Activated CD8-positive, alpha-beta T cell treated with anti-CD3 and anti-CD28 coated beads, Interleukin-2, amount 10 ng/mL, durations not matched to agents 7 days and 5 days (primary cell): ENCODE measurements around the gene PLXDC2. TPM values are rescaled to one million over a fixed set of nuclear protein-coding genes. Genes with fewer than 3 reads are reported as not detected.
"Not testable (repeated sequence)": the region's sequence is repeated elsewhere in the genome, so short reads cannot be mapped to it uniquely, and the experiment has no call there.

ENCODE experiments used
- ATAC-seq: fragments of 150-1000 bp; cut with Tn5 transposase; one replicate; pipeline ENCODE4 v1.10.0; 2021; ENCODE audit warnings: moderate library complexity
- CTCF ChIA-PET: fragments of 350-600 bp; sonication (Branson Sonifier 250); formaldehyde crosslinking; loops from one replicate; lab custom pipeline; 2021; ENCODE audit warnings: antibody characterized with exemption; lab: Charles Lee
- POLR2A ChIA-PET: fragments of 350-600 bp; sonication (Branson Sonifier 250); formaldehyde crosslinking; loops from one replicate; lab custom pipeline; 2021; ENCODE audit warnings: antibody characterized with exemption; lab: Charles Lee
- DNase-seq: peaks from one replicate; pipeline ENCODE4 v3.0.0-alpha.2; 2020
- H3K27ac Mint-ChIP-seq: one replicate; pipeline ENCODE4 v1.8.0; 2021; ENCODE audit warnings: mild to moderate bottlenecking, mixed read lengths
- H3K27me3 Mint-ChIP-seq: one replicate; pipeline ENCODE4 v1.8.0; 2021; ENCODE audit warnings: low read depth, mixed read lengths
- H3K36me3 Mint-ChIP-seq: one replicate; pipeline ENCODE4 v1.8.0; 2021; ENCODE audit warnings: low read depth, mixed read lengths
- H3K4me1 Mint-ChIP-seq: one replicate; pipeline ENCODE4 v1.8.0; 2021; ENCODE audit warnings: low read depth, mixed read lengths
- H3K4me3 Mint-ChIP-seq: one replicate; pipeline ENCODE4 v1.8.0; 2021; ENCODE audit warnings: mild to moderate bottlenecking, mixed read lengths
- H3K9me3 Mint-ChIP-seq: one replicate; pipeline ENCODE4 v1.8.0; 2022; ENCODE audit warnings: mixed read lengths; ENCODE audit not compliant: insufficient read depth
- total RNA-seq, 2 experiments: library from RNA; stranded (reverse); gene quantifications; one replicate each; pipeline ENCODE4 v1.2.3, GENCODE V29; 2021

The PLXDC2 gene
- total RNA-seq = under 1 TPM in 1 of 2 experiments, not detected in 1; 0.05 TPM

DNA sequence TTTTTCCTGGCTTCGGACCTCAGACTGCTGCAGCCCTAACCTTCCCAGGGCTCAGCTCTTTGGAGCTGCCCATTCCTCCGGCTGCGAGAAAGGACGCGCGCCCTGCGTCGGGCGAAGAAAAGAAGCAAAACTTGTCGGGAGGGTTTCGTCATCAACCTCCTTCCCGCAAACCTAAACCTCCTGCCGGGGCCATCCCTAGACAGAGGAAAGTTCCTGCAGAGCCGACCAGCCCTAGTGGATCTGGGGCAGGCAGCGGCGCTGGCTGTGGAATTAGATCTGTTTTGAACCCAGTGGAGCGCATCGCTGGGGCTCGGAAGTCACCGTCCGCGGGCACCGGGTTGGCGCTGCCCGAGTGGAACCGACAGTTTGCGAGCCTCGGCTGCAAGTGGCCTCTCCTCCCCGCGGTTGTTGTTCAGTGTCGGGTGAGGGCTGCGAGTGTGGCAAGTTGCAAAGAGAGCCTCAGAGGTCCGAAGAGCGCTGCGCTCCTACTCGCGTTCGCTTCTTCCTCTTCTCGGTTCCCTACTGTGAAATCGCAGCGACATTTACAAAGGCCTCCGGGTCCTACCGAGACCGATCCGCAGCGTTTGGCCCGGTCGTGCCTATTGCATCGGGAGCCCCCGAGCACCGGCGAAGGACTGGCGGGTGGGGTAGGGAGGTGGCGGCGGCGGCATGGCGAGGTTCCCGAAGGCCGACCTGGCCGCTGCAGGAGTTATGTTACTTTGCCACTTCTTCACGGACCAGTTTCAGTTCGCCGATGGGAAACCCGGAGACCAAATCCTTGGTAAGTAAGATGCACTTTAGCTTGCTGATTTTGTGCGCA is at the start of gene PLXDC2:
Gene PLXDC2 (plus strand): TSS at position 22 of the 820 bp plus-strand sequence.
- ATAC-seq (peak; percentile 23), DNase-seq (no peak)
- Mint-ChIP-seq H3K4me3 (peak within 1 kb of the TSS; percentile 42), H3K4me1 (peaks cover 7% of the 10 kb centered on the region), H3K27ac (no peak within 1 kb of the TSS), H3K36me3 (no peaks in the 10 kb centered on the region), H3K27me3 (peaks cover 36% of the 10 kb centered on the region), H3K9me3 (no peaks in the 10 kb centered on the region)
- ChIA-PET CTCF (no interaction called here), POLR2A (no interaction called here)

DNA sequence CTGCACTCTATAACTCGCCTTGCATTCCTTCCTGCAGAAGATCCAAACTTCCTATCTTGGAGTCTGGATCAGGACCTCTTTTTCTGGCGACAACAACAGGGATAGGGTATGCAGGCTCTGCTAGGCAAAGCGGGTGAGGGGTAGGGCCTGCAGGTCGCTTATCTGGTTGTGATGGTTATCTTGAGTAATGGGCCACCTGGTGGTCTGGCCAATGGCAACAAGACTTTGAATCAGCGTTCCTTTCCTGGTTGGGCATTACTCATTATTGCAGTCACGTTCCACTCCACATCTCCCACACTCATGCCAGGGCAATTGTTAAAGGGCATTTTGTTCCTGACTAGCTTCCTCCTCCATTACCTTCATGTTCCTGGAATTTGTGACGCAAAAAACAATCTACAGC is 48.4 kb upstream of the PLXDC2 start:
- H3K9me3 Mint-ChIP-seq = peaks cover 5% of the 10 kb centered on the region
- ChIA-PET POLR2A (no interaction called here), CTCF (no interaction called here)
- no peaks in the 10 kb centered on the region for H3K4me1 Mint-ChIP-seq
- H3K27ac Mint-ChIP-seq = no peak overlapping the region
- H3K27me3 Mint-ChIP-seq = no peaks in the 10 kb centered on the region
- H3K36me3 Mint-ChIP-seq = no peaks in the 10 kb centered on the region
- DNase-seq (no peak), ATAC-seq (no peak)
- no peak overlapping the region for H3K4me3 Mint-ChIP-seq

DNA sequence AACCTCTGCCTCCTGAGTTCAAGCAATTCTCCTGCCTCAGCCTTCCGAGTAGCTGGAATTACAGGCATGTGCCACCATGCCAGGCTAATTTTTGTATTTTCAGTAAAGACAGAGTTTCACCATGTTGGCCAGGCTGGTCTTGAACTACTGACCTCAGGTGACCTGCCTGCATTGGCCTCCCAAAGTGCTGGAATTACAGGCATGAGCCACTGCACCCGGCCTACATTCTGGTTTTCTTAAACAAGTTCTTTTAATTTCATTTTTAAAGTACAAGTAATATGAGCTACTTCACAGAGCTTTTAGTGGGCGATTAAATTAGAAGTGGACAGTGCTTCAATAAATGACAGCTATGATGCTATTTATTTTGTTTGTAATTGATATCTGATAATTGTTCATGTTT is 46.4 kb upstream of the PLXDC2 start:
- H3K27me3 Mint-ChIP-seq, H3K4me1 Mint-ChIP-seq, H3K27ac Mint-ChIP-seq, H3K4me3 Mint-ChIP-seq, H3K9me3 Mint-ChIP-seq, DNase-seq, POLR2A ChIA-PET, ATAC-seq, CTCF ChIA-PET, H3K36me3 Mint-ChIP-seq: not testable (repeated sequence)

DNA sequence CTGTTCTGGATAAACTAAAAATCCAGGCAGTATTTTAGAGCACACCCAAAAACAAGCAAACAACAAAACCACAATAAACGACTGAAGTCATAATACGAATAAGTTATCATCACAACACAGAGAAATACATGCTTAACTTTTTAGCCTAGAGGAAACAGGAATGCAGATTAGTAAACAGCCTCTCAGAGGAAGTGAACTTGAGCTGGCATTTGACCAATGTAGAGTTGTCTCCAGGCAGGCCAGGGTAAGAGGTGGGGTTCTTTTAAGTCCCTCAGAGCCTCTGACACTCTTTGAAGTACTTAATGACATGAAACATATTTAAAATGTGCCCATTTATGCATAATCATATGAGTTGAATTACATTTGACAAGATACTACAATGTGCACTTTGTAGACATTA is 43.3 kb upstream of the PLXDC2 start:
- POLR2A ChIA-PET = no interaction called here

DNA sequence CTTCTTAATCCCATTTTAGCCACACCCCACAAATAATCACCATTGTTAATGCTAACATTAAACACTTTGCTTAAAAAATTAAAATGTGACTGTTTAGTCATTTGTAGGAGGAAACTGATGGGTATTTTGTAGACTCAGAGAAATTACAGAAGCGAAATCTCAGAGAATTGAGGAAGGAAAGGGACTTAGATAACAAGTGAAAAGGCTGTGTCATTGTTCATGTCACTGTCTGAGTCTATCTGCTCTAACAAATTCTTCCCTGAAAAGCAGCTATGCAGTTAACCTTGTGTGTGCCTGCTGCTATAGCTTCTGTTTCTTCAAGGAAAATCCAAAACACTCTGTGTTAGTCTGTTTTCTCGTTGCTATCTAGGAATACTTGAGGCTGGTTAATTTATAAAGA is 40.9 kb upstream of the PLXDC2 start:
- POLR2A ChIA-PET = no interaction called here
- Mint-ChIP-seq H3K36me3 (no peaks in the 10 kb centered on the region), H3K27me3 (no peaks in the 10 kb centered on the region), H3K9me3 (no peaks in the 10 kb centered on the region), H3K27ac (no peak overlapping the region), H3K4me1 (no peaks in the 10 kb centered on the region), H3K4me3 (no peak overlapping the region)
- CTCF ChIA-PET = no interaction called here
- ATAC-seq (no peak), DNase-seq (no peak)

More for the DNA sequence above, 43.3 kb upstream of the PLXDC2 start:
- no peak for DNase-seq
- Mint-ChIP-seq H3K4me1 (no peaks in the 10 kb centered on the region), H3K27me3 (no peaks in the 10 kb centered on the region), H3K36me3 (no peaks in the 10 kb centered on the region), H3K27ac (no peak overlapping the region), H3K9me3 (no peaks in the 10 kb centered on the region), H3K4me3 (no peak overlapping the region)
- CTCF ChIA-PET = no interaction called here
- ATAC-seq = no peak

DNA sequence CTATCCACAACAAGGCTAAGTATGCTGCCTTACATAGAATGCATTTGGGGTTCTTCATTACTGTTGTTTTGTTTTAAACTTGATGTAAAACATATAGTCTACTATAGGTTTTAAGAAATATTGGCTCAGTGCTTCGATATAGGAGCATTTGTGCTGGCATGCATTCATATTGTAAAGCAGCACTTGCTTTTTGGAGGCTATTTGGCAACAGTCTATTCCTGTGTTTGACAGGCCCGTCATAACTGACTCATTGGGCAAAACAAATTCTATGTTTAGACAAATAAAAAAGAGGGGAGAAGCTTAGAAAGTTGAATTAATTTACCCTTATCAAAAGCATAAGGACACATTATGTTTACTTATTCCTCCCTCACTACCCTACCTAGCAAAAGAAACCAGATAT is 38.4 kb upstream of the PLXDC2 start:
- DNase-seq (no peak), ATAC-seq (no peak)
- H3K27me3 Mint-ChIP-seq = no peaks in the 10 kb centered on the region
- H3K36me3 Mint-ChIP-seq = no peaks in the 10 kb centered on the region
- ChIA-PET CTCF (no interaction called here), POLR2A (no interaction called here)
- H3K4me3 Mint-ChIP-seq = no peak overlapping the region
- no peak overlapping the region for H3K27ac Mint-ChIP-seq
- no peaks in the 10 kb centered on the region for H3K4me1 Mint-ChIP-seq
- no peaks in the 10 kb centered on the region for H3K9me3 Mint-ChIP-seq

DNA sequence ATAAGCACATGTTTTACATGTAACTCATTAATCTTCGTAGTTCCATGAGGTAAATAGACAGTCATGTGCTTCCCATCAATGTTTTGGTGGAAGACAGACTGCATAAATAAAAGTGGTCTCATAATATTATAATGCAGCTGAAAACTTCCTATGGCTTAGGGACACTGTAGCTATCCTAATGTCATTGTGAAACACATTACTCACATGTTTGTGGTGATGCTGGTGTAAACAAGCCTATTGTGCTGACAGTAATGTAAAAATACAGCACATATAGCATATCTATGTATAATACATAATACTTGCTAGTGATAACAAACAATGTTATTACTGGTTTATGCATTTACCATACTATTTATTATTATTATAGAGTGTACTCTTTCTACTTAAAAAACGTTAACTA is 37.2 kb upstream of the PLXDC2 start:
- no peaks in the 10 kb centered on the region for H3K27me3 Mint-ChIP-seq
- ATAC-seq (no peak), DNase-seq (no peak)
- ChIA-PET CTCF (no interaction called here), POLR2A (no interaction called here)
- H3K4me3 Mint-ChIP-seq = no peak overlapping the region
- H3K27ac Mint-ChIP-seq = no peak overlapping the region
- no peaks in the 10 kb centered on the region for H3K9me3 Mint-ChIP-seq
- H3K36me3 Mint-ChIP-seq = no peaks in the 10 kb centered on the region
- no peaks in the 10 kb centered on the region for H3K4me1 Mint-ChIP-seq

DNA sequence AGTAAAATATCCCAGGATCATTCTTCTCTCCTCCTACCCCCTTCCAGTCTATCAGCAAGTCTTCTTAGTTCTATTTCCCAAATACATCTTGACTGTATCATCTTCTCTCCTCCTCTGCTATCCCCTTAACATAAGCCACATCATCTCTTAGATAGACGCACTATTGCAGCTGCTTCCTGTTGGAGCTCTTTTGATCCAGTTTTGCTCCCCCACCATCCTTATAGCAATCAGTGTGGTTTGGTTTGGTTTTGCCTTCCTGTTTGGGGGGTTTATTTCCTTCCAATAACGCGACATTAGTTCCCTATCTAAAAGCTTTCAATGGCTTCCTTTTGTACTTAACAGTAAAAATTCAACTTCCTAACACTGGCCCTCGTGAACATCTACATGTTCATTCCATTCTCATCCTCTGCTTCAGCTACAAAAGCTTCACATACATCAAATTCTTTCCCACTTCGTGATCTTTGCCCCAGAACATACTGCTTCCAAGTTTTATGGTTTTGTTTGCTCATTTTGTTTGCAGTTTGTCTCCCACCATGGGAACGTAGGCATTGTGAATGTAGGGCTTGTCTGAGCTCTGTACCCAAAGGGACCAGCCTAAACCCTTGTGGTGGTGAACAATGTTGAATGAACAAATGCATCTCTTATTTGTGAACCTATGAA is 33.7 kb upstream of the PLXDC2 start:
- Mint-ChIP-seq H3K9me3 (no peaks in the 10 kb centered on the region), H3K4me3 (no peak overlapping the region), H3K27me3 (no peaks in the 10 kb centered on the region), H3K27ac (no peak overlapping the region), H3K36me3 (no peaks in the 10 kb centered on the region), H3K4me1 (no peaks in the 10 kb centered on the region)
- POLR2A ChIA-PET = no interaction called here
- CTCF ChIA-PET = no interaction called here
- ATAC-seq (no peak), DNase-seq (no peak)

DNA sequence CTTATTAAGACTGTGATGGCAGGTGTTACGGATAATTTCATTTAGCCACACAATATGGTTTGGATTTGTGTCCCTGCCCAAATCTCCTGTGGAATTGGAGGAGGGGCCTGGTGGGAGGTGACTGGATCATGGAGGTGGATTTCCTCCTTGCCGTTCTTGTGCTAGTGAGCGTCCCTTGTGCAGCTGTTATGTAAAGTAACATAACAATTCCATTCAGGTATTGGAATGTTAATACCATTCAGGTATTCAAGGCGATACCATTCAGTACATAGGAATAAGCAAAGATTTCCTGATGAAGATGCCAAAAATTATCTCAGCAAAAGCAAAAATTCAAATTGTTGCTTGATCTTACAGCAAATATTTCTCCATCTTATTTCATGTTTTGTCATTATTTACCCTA is 32.5 kb upstream of the PLXDC2 start:
- H3K27ac Mint-ChIP-seq = no peak overlapping the region
- no peaks in the 10 kb centered on the region for H3K36me3 Mint-ChIP-seq
- no peaks in the 10 kb centered on the region for H3K9me3 Mint-ChIP-seq
- ChIA-PET CTCF (no interaction called here), POLR2A (no interaction called here)
- H3K4me1 Mint-ChIP-seq = no peaks in the 10 kb centered on the region
- DNase-seq (no peak), ATAC-seq (no peak)
- H3K4me3 Mint-ChIP-seq = no peak overlapping the region
- H3K27me3 Mint-ChIP-seq = no peaks in the 10 kb centered on the region

DNA sequence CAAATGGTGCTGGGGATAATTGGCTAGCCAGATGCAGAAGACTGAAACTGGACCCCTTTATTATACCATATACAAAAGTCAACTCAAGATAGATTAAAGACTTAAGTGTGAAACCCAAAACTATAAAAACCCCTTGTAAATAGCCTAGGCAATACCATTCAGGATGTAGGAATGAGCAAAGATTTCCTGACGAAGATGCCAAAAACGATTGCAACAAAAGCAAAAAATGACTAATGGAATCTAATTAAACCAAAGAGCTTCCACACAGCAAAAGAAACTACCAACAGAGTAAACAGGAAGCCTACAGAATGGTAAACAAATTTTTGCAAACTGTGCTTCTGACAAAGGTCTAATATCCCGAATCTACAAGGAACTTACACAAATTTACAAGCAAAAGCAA is 30.9 kb upstream of the PLXDC2 start:
- Mint-ChIP-seq H3K27me3 (no peaks in the 10 kb centered on the region), H3K36me3 (no peaks in the 10 kb centered on the region), H3K4me3 (no peak overlapping the region), H3K27ac (no peak overlapping the region), H3K4me1 (no peaks in the 10 kb centered on the region), H3K9me3 (no peaks in the 10 kb centered on the region)
- ChIA-PET CTCF (no interaction called here), POLR2A (no interaction called here)
- ATAC-seq (no peak), DNase-seq (no peak)

DNA sequence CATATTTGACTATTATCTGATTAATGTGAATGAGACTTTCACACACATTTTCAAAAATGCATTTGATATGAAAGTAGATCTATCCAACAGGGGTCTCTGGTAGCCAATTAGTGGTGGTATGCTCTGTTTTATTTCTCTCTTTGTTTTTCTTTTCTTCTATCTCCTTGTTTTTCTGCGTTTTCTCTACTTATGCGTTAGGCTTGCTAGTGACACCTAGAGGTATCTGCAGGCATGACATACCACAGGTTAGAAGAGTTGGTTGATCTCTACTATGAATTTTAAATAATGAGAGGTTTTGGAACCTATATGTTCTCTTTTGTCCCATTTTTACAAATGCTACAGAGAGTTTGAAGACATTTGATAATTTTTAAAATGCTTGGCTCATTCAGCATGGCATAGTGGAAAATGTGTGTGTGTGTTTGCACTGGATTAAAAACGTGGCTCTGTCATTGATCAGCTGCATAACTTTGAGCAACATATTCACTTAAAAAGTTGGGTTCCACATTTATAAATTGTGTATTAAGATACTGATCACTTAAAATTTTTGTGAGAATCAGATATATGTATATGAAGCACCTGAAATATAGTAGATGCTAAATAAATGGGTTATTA is 28.1 kb upstream of the PLXDC2 start:
- POLR2A ChIA-PET = no interaction called here
- no peak for ATAC-seq
- CTCF ChIA-PET = no interaction called here
- peak; percentile 29 for DNase-seq
- H3K9me3 Mint-ChIP-seq = no peaks in the 10 kb centered on the region
- H3K27ac Mint-ChIP-seq = no peak overlapping the region
- no peak overlapping the region for H3K4me3 Mint-ChIP-seq
- H3K27me3 Mint-ChIP-seq = no peaks in the 10 kb centered on the region
- H3K4me1 Mint-ChIP-seq = no peaks in the 10 kb centered on the region
- H3K36me3 Mint-ChIP-seq = no peaks in the 10 kb centered on the region

DNA sequence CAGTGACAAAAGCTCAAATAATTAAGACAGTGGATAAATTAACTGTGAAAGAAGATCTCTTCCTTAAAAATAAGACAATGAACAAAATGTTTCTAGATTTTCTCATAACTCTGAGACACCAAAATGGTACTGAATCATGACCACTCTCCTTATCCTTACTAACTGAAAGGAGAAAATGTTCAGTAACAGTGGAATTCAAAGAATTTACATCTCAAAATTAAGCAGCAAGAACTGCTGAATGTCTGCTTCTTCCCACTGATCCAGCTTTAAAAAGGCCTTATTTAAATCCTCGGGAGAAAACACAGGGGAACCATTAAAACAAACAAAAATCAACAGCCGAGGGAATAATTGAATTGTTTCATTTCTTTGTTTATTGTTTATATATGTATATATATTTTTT is 27.3 kb upstream of the PLXDC2 start:
- no peaks in the 10 kb centered on the region for H3K36me3 Mint-ChIP-seq
- POLR2A ChIA-PET = no interaction called here
- H3K9me3 Mint-ChIP-seq = no peaks in the 10 kb centered on the region
- no peak overlapping the region for H3K4me3 Mint-ChIP-seq
- H3K4me1 Mint-ChIP-seq = no peaks in the 10 kb centered on the region
- no peaks in the 10 kb centered on the region for H3K27me3 Mint-ChIP-seq
- CTCF ChIA-PET = no interaction called here
- H3K27ac Mint-ChIP-seq = no peak overlapping the region
- DNase-seq (no peak), ATAC-seq (no peak)
